Upper lobe of left lung (tissue), 4 donors: ENCODE measurements around the gene LRRC74A.

Source experiments
- EP300 ChIP-seq, 4 donors: sonication (generic); formaldehyde crosslinking; IDR thresholded peaks; one replicate each; pipeline ENCODE4 v1.5.1; 2017; ENCODE audit warnings: antibody characterized with exemption in 4 of 4, control low read depth in 2 of 4
- POLR2A ChIP-seq, 4 donors: fragments of 450-650 bp; IDR thresholded peaks; one replicate each; pipeline ENCODE4 v1.5.1; 2016 to 2017; ENCODE audit warnings: antibody characterized with exemption in 4 of 4, mild to moderate bottlenecking in 2 of 4
- POLR2AphosphoS5 ChIP-seq, 2 donors: sonication (generic); formaldehyde crosslinking; IDR thresholded peaks; one replicate each; pipeline ENCODE4 v1.5.1; 2017; ENCODE audit warnings: antibody characterized with exemption in 2 of 2
- TF ChIP-seq, protein P1 (sequence below), 6 experiments: fragments of 450-650 bp in 4 of 6; fragments of 200-600 bp in 2 of 6; sonication (generic) in 2 of 6; IDR thresholded peaks; one replicate each; pipeline ENCODE4 v1.5.1; 2016 to 2019; ENCODE audit warnings: antibody characterized with exemption in 6 of 6

DNA sequence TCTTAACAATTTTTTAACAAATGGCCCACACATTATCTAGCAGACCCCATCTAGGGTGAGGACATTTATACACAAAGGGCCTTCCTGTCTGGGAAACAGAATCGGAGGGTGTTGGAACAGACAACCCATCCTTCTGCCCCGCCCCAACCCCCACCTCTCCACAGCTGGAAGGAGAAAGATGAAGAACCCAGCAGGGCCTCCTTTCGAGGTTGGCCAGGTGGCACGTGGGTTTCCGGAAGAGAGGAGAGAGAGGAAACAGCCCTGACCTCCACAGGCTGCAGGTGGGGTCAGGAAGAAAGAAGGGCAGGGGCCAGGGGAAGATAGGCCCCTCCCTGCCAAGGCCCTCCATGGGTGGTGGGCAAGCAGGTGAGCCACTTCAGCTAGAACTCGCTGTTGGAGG lies 57.2 kb downstream of the LRRC74A start:
- TF ChIP-seq POLR2A (IDR thresholded peaks at IDR 0.05) = no peak
- TF ChIP-seq, protein P1, sequence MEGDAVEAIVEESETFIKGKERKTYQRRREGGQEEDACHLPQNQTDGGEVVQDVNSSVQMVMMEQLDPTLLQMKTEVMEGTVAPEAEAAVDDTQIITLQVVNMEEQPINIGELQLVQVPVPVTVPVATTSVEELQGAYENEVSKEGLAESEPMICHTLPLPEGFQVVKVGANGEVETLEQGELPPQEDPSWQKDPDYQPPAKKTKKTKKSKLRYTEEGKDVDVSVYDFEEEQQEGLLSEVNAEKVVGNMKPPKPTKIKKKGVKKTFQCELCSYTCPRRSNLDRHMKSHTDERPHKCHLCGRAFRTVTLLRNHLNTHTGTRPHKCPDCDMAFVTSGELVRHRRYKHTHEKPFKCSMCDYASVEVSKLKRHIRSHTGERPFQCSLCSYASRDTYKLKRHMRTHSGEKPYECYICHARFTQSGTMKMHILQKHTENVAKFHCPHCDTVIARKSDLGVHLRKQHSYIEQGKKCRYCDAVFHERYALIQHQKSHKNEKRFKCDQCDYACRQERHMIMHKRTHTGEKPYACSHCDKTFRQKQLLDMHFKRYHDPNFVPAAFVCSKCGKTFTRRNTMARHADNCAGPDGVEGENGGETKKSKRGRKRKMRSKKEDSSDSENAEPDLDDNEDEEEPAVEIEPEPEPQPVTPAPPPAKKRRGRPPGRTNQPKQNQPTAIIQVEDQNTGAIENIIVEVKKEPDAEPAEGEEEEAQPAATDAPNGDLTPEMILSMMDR (IDR thresholded peaks at IDR 0.05) = no peak
- TF ChIP-seq EP300 (IDR thresholded peaks at IDR 0.05) = no peak
- no peak for TF ChIP-seq POLR2AphosphoS5 (IDR thresholded peaks at IDR 0.05)
